ENCODE results near the gene PPP3R2.

PPP3R2 gene

GRCh38 chr9:101625876-101626275 lies 31.1 kb upstream of the PPP3R2 start:
- Histone ChIP-seq H3K27me3 (replicated peaks) (no peaks in the 10 kb centered on the region), H3K36me3 (replicated peaks) (no peaks in the 10 kb centered on the region), H3K4me3 (ENCODE audit: low read depth, low read length) (no peak overlapping the region), H3K27ac (no peak overlapping the region)
- in situ Hi-C loops (cut with HindIII; ENCODE audit: low pct_ligation_motif_present, low sequenced_read_pairs), result no loop called here
- DNase-seq, result peak; percentile 60
- no peak for TF ChIP-seq CTCF (IDR thresholded peaks at IDR 0.05; ENCODE audit: low read depth, low read length, missing control alignments)

GRCh38 chr9:101620452-101620851 lies 25.7 kb upstream of the PPP3R2 start:
- no peak for TF ChIP-seq CTCF (IDR thresholded peaks at IDR 0.05; ENCODE audit: low read depth, low read length, missing control alignments)
- Histone ChIP-seq H3K27ac (no peak overlapping the region), H3K27me3 (replicated peaks) (no peaks in the 10 kb centered on the region), H3K36me3 (replicated peaks) (no peaks in the 10 kb centered on the region), H3K4me3 (ENCODE audit: low read depth, low read length) (no peak overlapping the region)
- in situ Hi-C loops (cut with HindIII; ENCODE audit: low pct_ligation_motif_present, low sequenced_read_pairs), result no loop called here
- no peak for DNase-seq

GRCh38 chr9:101618698-101619097 lies 23.9 kb upstream of the PPP3R2 start:
- DNase-seq, result no peak
- Histone ChIP-seq H3K4me3 (ENCODE audit: low read depth, low read length) (no peak overlapping the region), H3K27ac (no peak overlapping the region), H3K36me3 (replicated peaks) (no peaks in the 10 kb centered on the region), H3K27me3 (replicated peaks) (no peaks in the 10 kb centered on the region)
- TF ChIP-seq CTCF (IDR thresholded peaks at IDR 0.05; ENCODE audit: low read depth, low read length, missing control alignments), result no peak
- in situ Hi-C loops (cut with HindIII; ENCODE audit: low pct_ligation_motif_present, low sequenced_read_pairs), result no loop called here

- no peaks in the 10 kb centered on the region for H3K27me3 ChIP-seq (replicated peaks)
- no peak for DNase-seq
- in situ Hi-C loops (cut with HindIII; ENCODE audit: low pct_ligation_motif_present, low sequenced_read_pairs), result no loop called here
- no peaks in the 10 kb centered on the region for H3K36me3 ChIP-seq (replicated peaks)
- H3K27ac ChIP-seq, result no peak overlapping the region
- no peak for TF ChIP-seq CTCF (IDR thresholded peaks at IDR 0.05; ENCODE audit: low read depth, low read length, missing control alignments)
- H3K4me3 ChIP-seq (ENCODE audit: low read depth, low read length), result no peak overlapping the region
These were observed 10.8 kb upstream of the PPP3R2 start for GRCh38 chr9:101605547-101605946.

GRCh38 chr9:101604296-101604695 lies 9.5 kb upstream of the PPP3R2 start:
- TF ChIP-seq CTCF (IDR thresholded peaks at IDR 0.05; ENCODE audit: low read depth, low read length, missing control alignments), result no peak

More at GRCh38 chr9:101604296-101604695, 9.5 kb upstream of the PPP3R2 start:
- Histone ChIP-seq H3K27me3 (replicated peaks) (no peaks in the 10 kb centered on the region), H3K36me3 (replicated peaks) (no peaks in the 10 kb centered on the region), H3K4me3 (ENCODE audit: low read depth, low read length) (no peak overlapping the region), H3K27ac (no peak overlapping the region)
- DNase-seq, result no peak
- in situ Hi-C loops (cut with HindIII; ENCODE audit: low pct_ligation_motif_present, low sequenced_read_pairs), result no loop called here
